ACC112 (cell line): Measurements from ENCODE around the gene TMEM219.
A peak's percentile ranks its signal among the peaks of the same experiment; 100 is the strongest.
"Not testable (repeated sequence)": the region's sequence is repeated elsewhere in the genome, so short reads cannot be mapped to it uniquely, and the experiment has no call there.

Experiments used
- H2AFZ ChIP-seq: fragments of 200-600 bp; sonication (generic); one replicate; pipeline ENCODE4 v1.6.0; 2017; ENCODE audit warnings: antibody characterized with exemption, low read length; ENCODE audit not compliant: unreplicated experiment
- H3K27ac ChIP-seq: fragments of 200-600 bp; sonication (generic); 2 replicates; pipeline ENCODE4 v1.5.1; 2014; ENCODE audit warnings: low read depth, mild to moderate bottlenecking, antibody characterized with exemption, low read length, moderate library complexity
- H3K27me3 ChIP-seq: fragments of 200-600 bp; sonication (generic); 2 replicates; pipeline ENCODE4 v1.6.1; 2014; ENCODE audit warnings: mild to moderate bottlenecking, antibody characterized with exemption, low read length, moderate library complexity, mixed read lengths; ENCODE audit not compliant: insufficient read depth
- H3K36me3 ChIP-seq: fragments of 200-600 bp; sonication (generic); 2 replicates; pipeline ENCODE4 v1.6.1; 2016; ENCODE audit warnings: mild to moderate bottlenecking, antibody characterized with exemption, low read length, moderate library complexity, mixed read lengths; ENCODE audit not compliant: insufficient read depth
- H3K4me1 ChIP-seq: fragments of 200-600 bp; sonication (generic); one replicate; pipeline ENCODE4 v1.6.1; 2016; ENCODE audit warnings: low read length, mixed read lengths; ENCODE audit not compliant: insufficient read depth, unreplicated experiment, control insufficient read depth
- H3K4me3 ChIP-seq: fragments of 200-600 bp; sonication (generic); 2 replicates; pipeline ENCODE4 v1.5.1; 2014; ENCODE audit warnings: mild to moderate bottlenecking, low read depth, low read length
- H3K79me2 ChIP-seq: fragments of 200-600 bp; sonication (generic); one replicate; pipeline ENCODE4 v1.6.0; 2016; ENCODE audit warnings: low read length; ENCODE audit not compliant: control insufficient read depth, unreplicated experiment, insufficient read depth

TMEM219 gene

GRCh38 chr16:29925105-29925756 is 36.6 kb upstream of the TMEM219 start:
- Histone ChIP-seq H3K79me2 (peaks cover 34% of the 10 kb centered on the region), H3K4me1 (peaks cover 12% of the 10 kb centered on the region), H3K36me3 (peaks cover 5% of the 10 kb centered on the region; the same call in 1 of the 2 replicates), H3K27ac (no peak overlapping the region), H2AFZ (peak overlapping the region; percentile 36), H3K4me3 (peak overlapping the region; percentile 83), H3K27me3 (no peaks in the 10 kb centered on the region)

GRCh38 chr16:29925781-29926710 is 35.8 kb upstream of the TMEM219 start, which contains the start of gene KCTD13:
KCTD13 (minus strand) TSS chr16:29926226; CDS start chr16:29926033, 193 bp downstream.
- Histone ChIP-seq H3K27me3 (no peaks in the 10 kb centered on the region), H3K36me3 (peaks cover 4% of the 10 kb centered on the region; the same call in 1 of the 2 replicates), H3K4me3 (peak within 1 kb of the TSS; percentile 83), H2AFZ (peak within 1 kb of the TSS; percentile 72), H3K79me2 (peaks cover 32% of the 10 kb centered on the region), H3K4me1 (peaks cover 12% of the 10 kb centered on the region), H3K27ac (peak within 1 kb of the TSS; percentile 58)

- H3K79me2 ChIP-seq = peaks cover 32% of the 10 kb centered on the region
- peak overlapping the region; percentile 83 for H3K4me3 ChIP-seq
- H3K36me3 ChIP-seq = 0 out of 2 replicates have a peak, but pooled peaks cover 3% of the 10 kb centered on the region
- H3K27me3 ChIP-seq = no peaks in the 10 kb centered on the region
- H3K27ac ChIP-seq = peak overlapping the region; percentile 58
- H3K4me1 ChIP-seq = peaks cover 12% of the 10 kb centered on the region
- H2AFZ ChIP-seq = peak overlapping the region; percentile 72
These were observed 35.2 kb upstream of the TMEM219 start for GRCh38 chr16:29926711-29927052.

- Histone ChIP-seq H3K27ac (no peak overlapping the region), H2AFZ (no peak overlapping the region), H3K4me3 (peak overlapping the region; percentile 83), H3K4me1 (peaks cover 12% of the 10 kb centered on the region), H3K27me3 (no peaks in the 10 kb centered on the region), H3K79me2 (peaks cover 31% of the 10 kb centered on the region), H3K36me3 (0 out of 2 replicates have a peak, but pooled peaks cover under 1% of the 10 kb centered on the region)
These were observed 34.6 kb upstream of the TMEM219 start for GRCh38 chr16:29927070-29927905.

- H3K4me3 ChIP-seq, H3K27ac ChIP-seq, H2AFZ ChIP-seq, H3K27me3 ChIP-seq, H3K4me1 ChIP-seq, H3K79me2 ChIP-seq, H3K36me3 ChIP-seq: not testable (repeated sequence)
These were observed 30.1 kb upstream of the TMEM219 start for GRCh38 chr16:29931750-29932149.

- H3K4me3 ChIP-seq = no peak overlapping the region
- H3K79me2 ChIP-seq = no peaks in the 10 kb centered on the region
- H3K27ac ChIP-seq = no peak overlapping the region
- no peak overlapping the region for H2AFZ ChIP-seq
- peaks cover 17% of the 10 kb centered on the region for H3K4me1 ChIP-seq
- H3K27me3 ChIP-seq = no peaks in the 10 kb centered on the region
- H3K36me3 ChIP-seq = no peaks in the 10 kb centered on the region
These were observed 21.2 kb upstream of the TMEM219 start for GRCh38 chr16:29940656-29941055.

- no peaks in the 10 kb centered on the region for H3K79me2 ChIP-seq
- peak overlapping the region; percentile 35; the same call in 1 of the 2 replicates for H3K4me3 ChIP-seq
- no peaks in the 10 kb centered on the region for H3K27me3 ChIP-seq
- peak overlapping the region; percentile 75 for H2AFZ ChIP-seq
- H3K36me3 ChIP-seq = no peaks in the 10 kb centered on the region
- peaks cover 17% of the 10 kb centered on the region for H3K4me1 ChIP-seq
- peak overlapping the region; percentile 97 for H3K27ac ChIP-seq
These were observed 17.8 kb upstream of the TMEM219 start for GRCh38 chr16:29943846-29944799.

- H3K27ac ChIP-seq = no peak overlapping the region
- H3K27me3 ChIP-seq = no peaks in the 10 kb centered on the region
- no peak overlapping the region for H2AFZ ChIP-seq
- H3K79me2 ChIP-seq = no peaks in the 10 kb centered on the region
- no peak overlapping the region for H3K4me3 ChIP-seq
- H3K36me3 ChIP-seq = no peaks in the 10 kb centered on the region
- H3K4me1 ChIP-seq = peaks cover 17% of the 10 kb centered on the region
These were observed 14.0 kb upstream of the TMEM219 start for GRCh38 chr16:29947897-29948296.

- no peak overlapping the region for H3K4me3 ChIP-seq
- no peaks in the 10 kb centered on the region for H3K36me3 ChIP-seq
- no peaks in the 10 kb centered on the region for H3K27me3 ChIP-seq
- no peaks in the 10 kb centered on the region for H3K4me1 ChIP-seq
- H3K79me2 ChIP-seq = no peaks in the 10 kb centered on the region
- H3K27ac ChIP-seq = no peak overlapping the region
- H2AFZ ChIP-seq = no peak overlapping the region
These were observed 10.9 kb upstream of the TMEM219 start for GRCh38 chr16:29950806-29951461.
